Testis (tissue), 2 donors: ENCODE measurements around the gene NPL.

Source experiments
- POLR2A ChIP-seq: fragments of 450-650 bp; IDR thresholded peaks from one replicate; pipeline ENCODE4 v1.6.1; 2017; ENCODE audit warnings: antibody characterized with exemption, mild to moderate bottlenecking, moderate library complexity
- TF ChIP-seq, protein P1 (sequence below), 3 experiments: fragments of 450-650 bp in 2 of 3; fragments of 200-600 bp in 1 of 3; sonication (generic) in 1 of 3; IDR thresholded peaks; one replicate each; pipeline ENCODE4 v1.5.1; 2016 to 2019; ENCODE audit warnings: antibody characterized with exemption in 3 of 3, mild to moderate bottlenecking in 2 of 3, moderate library complexity in 1 of 3

DNA sequence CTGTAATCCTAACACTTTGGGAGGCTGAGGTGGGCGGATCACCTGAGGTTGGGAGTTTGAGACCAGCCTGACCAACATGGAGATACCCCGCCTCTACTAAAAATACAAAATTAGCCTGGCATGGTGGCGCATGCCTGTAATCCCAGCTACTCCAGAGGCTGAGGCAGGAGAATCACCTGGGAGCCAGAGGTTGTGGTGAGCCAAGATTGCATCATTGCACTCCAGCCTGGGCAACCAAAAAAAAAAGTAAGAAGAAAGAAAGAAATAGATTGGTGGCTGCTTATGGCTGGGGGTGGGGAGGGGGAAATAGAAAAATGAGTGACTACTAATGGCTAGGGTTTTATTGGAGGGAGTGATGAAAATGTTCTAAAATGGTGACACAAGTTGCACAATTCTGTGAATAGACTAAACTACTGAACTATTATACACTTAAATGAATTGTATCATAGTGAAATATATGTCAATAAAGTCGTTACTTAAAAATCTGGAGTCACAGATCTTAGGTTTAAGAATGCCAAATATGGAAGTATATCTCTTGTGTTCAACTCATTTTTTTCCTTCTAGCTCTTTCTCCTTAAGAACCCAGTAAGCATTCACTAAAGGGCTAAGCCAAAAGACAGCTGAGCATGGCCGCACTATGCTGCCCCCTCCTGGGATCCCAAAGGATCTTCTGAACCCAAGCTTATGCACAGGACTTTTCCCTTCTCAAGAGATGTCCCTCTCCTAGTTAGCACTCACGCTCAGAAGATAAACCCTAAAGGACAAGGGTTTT is 3.2 kb upstream of the NPL start:
- TF ChIP-seq, protein P1, sequence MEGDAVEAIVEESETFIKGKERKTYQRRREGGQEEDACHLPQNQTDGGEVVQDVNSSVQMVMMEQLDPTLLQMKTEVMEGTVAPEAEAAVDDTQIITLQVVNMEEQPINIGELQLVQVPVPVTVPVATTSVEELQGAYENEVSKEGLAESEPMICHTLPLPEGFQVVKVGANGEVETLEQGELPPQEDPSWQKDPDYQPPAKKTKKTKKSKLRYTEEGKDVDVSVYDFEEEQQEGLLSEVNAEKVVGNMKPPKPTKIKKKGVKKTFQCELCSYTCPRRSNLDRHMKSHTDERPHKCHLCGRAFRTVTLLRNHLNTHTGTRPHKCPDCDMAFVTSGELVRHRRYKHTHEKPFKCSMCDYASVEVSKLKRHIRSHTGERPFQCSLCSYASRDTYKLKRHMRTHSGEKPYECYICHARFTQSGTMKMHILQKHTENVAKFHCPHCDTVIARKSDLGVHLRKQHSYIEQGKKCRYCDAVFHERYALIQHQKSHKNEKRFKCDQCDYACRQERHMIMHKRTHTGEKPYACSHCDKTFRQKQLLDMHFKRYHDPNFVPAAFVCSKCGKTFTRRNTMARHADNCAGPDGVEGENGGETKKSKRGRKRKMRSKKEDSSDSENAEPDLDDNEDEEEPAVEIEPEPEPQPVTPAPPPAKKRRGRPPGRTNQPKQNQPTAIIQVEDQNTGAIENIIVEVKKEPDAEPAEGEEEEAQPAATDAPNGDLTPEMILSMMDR (IDR thresholded peaks at IDR 0.05) = peak; percentile 35 to 61 (median 59)
- TF ChIP-seq POLR2A = no peak
